ENCODE measurements around the gene FILIP1L.
A peak's percentile ranks its signal among the peaks of the same experiment; 100 is the strongest.

Gene FILIP1L

DNA sequence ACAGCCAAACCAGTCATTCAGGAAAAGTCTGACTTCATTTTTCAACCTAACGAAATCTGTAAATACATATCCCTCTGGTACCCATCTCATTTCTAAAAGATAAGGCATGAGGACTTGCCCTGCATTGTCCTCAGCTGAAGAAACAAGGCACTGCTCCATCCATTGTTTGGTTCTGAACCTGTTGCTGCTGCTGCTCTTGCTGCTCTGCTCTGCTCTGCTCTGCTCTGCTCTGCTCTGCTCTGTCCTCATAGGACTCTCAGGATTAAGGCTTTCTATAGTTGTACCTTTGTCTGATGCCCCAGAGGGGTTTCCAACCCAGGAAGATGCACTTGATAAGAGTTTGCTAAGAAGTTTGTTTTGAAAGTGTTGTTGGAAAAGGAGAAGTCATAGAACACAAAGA lies 258.4 kb downstream of the FILIP1L start:
- peaks cover 28% of the 10 kb centered on the region; the same call in 1 of the 2 replicates for H3K79me2 ChIP-seq (ENCODE audit: insufficient read depth, low read depth)
- H4K20me1 ChIP-seq (ENCODE audit: insufficient read depth) = no peaks in the 10 kb centered on the region

DNA sequence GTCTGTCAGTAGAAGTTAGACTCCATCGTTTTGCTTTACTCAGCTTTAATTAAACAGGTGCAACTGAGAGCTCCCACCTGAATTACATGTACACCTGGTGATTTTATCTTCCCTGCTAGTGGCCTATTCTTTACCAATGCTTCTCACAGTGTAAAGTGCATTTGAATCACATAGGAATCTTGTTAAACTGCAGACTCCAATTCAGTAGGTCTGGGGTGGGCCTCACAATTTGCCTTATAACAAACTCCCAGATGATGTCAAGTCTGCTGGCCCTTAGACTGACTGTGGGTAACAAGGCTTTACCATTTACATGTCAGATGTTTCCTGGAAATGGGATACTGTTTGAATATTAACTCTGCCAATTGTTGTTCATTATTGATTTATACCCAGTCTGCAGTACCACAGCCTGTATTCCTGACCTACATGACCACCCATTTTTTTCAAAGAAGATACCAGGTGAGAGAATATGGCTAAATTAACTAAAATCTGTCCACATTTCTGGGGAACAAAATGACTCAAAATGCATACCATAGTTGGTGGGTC lies 259.5 kb downstream of the FILIP1L start:
- Histone ChIP-seq H3K4me1 (ENCODE audit: low read depth, poor library complexity, severe bottlenecking) (peaks cover 47% of the 10 kb centered on the region), H2AFZ (ENCODE audit: low read depth) (no peak overlapping the region), H3K79me2 (ENCODE audit: insufficient read depth, low read depth) (peaks cover 28% of the 10 kb centered on the region; the same call in 1 of the 2 replicates), H3K27ac (no peak overlapping the region), H3K36me3 (ENCODE audit: insufficient read depth) (no peaks in the 10 kb centered on the region), H3K4me2 (no peak overlapping the region), H4K20me1 (ENCODE audit: insufficient read depth) (no peaks in the 10 kb centered on the region), H3K4me3 (IDR thresholded peaks at IDR 0.05; ENCODE audit: insufficient read depth, low read depth, low read length) (no peak overlapping the region), H3K9ac (no peak overlapping the region), H3K27me3 (ENCODE audit: insufficient read depth, low read depth) (no peaks in the 10 kb centered on the region)
- TF ChIP-seq, protein P1, sequence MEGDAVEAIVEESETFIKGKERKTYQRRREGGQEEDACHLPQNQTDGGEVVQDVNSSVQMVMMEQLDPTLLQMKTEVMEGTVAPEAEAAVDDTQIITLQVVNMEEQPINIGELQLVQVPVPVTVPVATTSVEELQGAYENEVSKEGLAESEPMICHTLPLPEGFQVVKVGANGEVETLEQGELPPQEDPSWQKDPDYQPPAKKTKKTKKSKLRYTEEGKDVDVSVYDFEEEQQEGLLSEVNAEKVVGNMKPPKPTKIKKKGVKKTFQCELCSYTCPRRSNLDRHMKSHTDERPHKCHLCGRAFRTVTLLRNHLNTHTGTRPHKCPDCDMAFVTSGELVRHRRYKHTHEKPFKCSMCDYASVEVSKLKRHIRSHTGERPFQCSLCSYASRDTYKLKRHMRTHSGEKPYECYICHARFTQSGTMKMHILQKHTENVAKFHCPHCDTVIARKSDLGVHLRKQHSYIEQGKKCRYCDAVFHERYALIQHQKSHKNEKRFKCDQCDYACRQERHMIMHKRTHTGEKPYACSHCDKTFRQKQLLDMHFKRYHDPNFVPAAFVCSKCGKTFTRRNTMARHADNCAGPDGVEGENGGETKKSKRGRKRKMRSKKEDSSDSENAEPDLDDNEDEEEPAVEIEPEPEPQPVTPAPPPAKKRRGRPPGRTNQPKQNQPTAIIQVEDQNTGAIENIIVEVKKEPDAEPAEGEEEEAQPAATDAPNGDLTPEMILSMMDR (conservative IDR thresholded peaks at IDR 0.05; ENCODE audit: low read depth, low read length) = no peak

More for the DNA sequence above, 258.4 kb downstream of the FILIP1L start:
- Histone ChIP-seq H3K9ac (no peak overlapping the region), H3K4me1 (ENCODE audit: low read depth, poor library complexity, severe bottlenecking) (peaks cover 39% of the 10 kb centered on the region), H2AFZ (ENCODE audit: low read depth) (no peak overlapping the region), H3K27ac (no peak overlapping the region), H3K36me3 (ENCODE audit: insufficient read depth) (no peaks in the 10 kb centered on the region), H3K4me2 (no peak overlapping the region), H3K4me3 (IDR thresholded peaks at IDR 0.05; ENCODE audit: insufficient read depth, low read depth, low read length) (no peak overlapping the region), H3K27me3 (ENCODE audit: insufficient read depth, low read depth) (no peaks in the 10 kb centered on the region)
- TF ChIP-seq, protein P1 (conservative IDR thresholded peaks at IDR 0.05; ENCODE audit: low read depth, low read length) = no peak

DNA sequence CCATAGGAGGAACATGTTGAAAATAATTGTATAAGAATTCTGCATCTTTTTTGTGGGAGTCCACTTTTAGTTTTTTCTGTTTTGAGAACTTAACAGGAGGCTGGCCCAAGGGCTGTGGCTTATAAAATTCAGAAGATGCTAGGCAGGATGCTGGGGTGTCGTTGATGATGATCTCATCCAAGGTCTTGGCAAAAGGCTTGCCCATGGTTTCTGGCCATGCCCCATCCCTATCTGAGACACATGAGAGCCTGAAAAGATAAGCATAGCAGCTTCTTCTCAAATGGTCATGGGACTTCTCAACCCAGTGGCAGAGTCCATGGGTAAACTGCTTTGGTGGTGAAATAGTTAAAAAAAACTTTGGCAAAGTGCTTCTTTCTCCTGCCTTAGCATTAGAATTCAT lies 261.4 kb downstream of the FILIP1L start:
- no peak overlapping the region for H3K9ac ChIP-seq
- no peaks in the 10 kb centered on the region for H4K20me1 ChIP-seq (ENCODE audit: insufficient read depth)
- H3K79me2 ChIP-seq (ENCODE audit: insufficient read depth, low read depth) = peaks cover 28% of the 10 kb centered on the region; the same call in 1 of the 2 replicates
- no peak overlapping the region for H3K27ac ChIP-seq
- peaks cover 59% of the 10 kb centered on the region for H3K4me1 ChIP-seq (ENCODE audit: low read depth, poor library complexity, severe bottlenecking)
- no peak overlapping the region; the same call in 1 of the 2 replicates for H3K4me2 ChIP-seq
- H3K36me3 ChIP-seq (ENCODE audit: insufficient read depth) = no peaks in the 10 kb centered on the region
- no peaks in the 10 kb centered on the region for H3K27me3 ChIP-seq (ENCODE audit: insufficient read depth, low read depth)
- H2AFZ ChIP-seq (ENCODE audit: low read depth) = no peak overlapping the region
- no peak overlapping the region for H3K4me3 ChIP-seq (IDR thresholded peaks at IDR 0.05; ENCODE audit: insufficient read depth, low read depth, low read length)
- TF ChIP-seq, protein P1 (conservative IDR thresholded peaks at IDR 0.05; ENCODE audit: low read depth, low read length) = no peak

DNA sequence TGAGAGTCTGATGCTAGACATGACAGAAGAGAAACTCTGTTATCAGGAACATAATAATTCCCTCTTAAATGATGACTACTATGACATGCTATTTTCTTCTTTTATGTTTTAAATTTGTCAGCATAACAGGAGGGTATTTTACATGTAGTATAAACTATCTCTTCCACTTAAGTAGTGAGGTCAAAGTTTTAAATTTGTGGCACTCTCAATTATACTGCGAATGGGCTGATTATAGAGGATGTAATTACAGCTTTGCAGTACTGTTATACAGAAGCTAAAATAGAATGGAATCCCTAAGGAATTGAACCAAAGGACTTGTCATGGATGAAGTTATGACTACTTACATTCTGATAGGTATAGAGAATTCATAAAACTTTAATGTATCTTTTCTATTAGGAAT lies 262.3 kb downstream of the FILIP1L start:
- H3K4me1 ChIP-seq (ENCODE audit: low read depth, poor library complexity, severe bottlenecking) = peaks cover 63% of the 10 kb centered on the region
- 0 out of 2 replicates have a peak, but pooled peaks cover 7% of the 10 kb centered on the region for H4K20me1 ChIP-seq (ENCODE audit: insufficient read depth)
- no peaks in the 10 kb centered on the region for H3K36me3 ChIP-seq (ENCODE audit: insufficient read depth)
- TF ChIP-seq, protein P1 (conservative IDR thresholded peaks at IDR 0.05; ENCODE audit: low read depth, low read length) = no peak
- no peak overlapping the region for H3K9ac ChIP-seq
- H2AFZ ChIP-seq (ENCODE audit: low read depth) = no peak overlapping the region
- no peaks in the 10 kb centered on the region for H3K27me3 ChIP-seq (ENCODE audit: insufficient read depth, low read depth)
- peak overlapping the region; percentile 77 for H3K4me2 ChIP-seq
- no peak overlapping the region for H3K4me3 ChIP-seq (IDR thresholded peaks at IDR 0.05; ENCODE audit: insufficient read depth, low read depth, low read length)
- no peak overlapping the region for H3K27ac ChIP-seq
- peaks cover 26% of the 10 kb centered on the region; the same call in 1 of the 2 replicates for H3K79me2 ChIP-seq (ENCODE audit: insufficient read depth, low read depth)
